Measurements from ENCODE around the gene NDUFAF7.
"Not testable (repeated sequence)": the region's sequence is repeated elsewhere in the genome, so short reads cannot be mapped to it uniquely, and the experiment has no call there.

NDUFAF7 gene

GRCh38 chr2:37215250-37215649, 16.2 kb upstream of the NDUFAF7 start:
- DNase-seq (ENCODE audit: low read depth in 2 of 2): no peak

DNA sequence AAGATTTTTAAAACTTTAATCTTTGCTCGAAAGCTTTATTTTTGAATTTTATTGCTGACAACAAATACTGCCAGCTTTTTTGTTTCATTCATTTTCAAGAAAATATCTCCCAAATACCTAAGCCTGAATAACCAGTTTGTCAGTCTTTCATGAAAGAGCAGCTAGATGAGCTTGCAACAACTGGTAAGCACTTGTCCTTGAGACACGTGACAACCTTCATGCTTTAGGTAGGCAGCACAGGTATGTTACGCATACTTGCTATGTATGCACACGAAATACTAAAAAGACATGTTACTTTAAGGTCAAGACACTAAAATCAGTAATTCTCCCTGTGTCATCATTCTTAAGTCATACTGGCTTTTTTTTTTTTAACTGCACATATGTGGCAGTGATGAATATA, 12.4 kb upstream of the NDUFAF7 start:
- no peak for DNase-seq (ENCODE audit: low read depth in 2 of 2)

DNA sequence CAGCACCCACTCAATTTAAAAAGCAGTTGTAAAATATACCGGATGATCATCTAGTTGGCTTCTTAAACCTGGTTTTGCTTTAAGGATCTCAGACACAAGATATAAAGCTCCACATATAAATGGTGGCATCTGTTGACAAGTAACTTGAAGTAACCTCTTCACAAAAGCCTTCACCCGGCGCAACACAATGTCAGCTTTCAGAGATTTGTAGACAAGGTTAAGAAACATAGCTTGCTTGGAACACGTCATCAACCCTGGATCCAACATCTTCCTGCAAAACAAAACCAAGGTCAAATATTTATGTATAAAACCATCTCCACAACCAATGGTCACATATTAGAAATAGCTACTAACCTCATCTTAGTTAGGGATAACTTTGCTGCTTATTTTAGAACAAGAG, 8.3 kb upstream of the NDUFAF7 start:
- no peak for DNase-seq (ENCODE audit: low read depth in 2 of 2)

GRCh38 chr2:37224063-37224462, 7.4 kb upstream of the NDUFAF7 start:
- DNase-seq (ENCODE audit: low read depth in 2 of 2): no peak

GRCh38 chr2:37225129-37225528, 6.3 kb upstream of the NDUFAF7 start:
- DNase-seq (ENCODE audit: low read depth in 2 of 2): not testable (repeated sequence)

- no peak for DNase-seq (ENCODE audit: low read depth in 2 of 2)
Measured at GRCh38 chr2:37226863-37227262, 4.6 kb upstream of the NDUFAF7 start.

- no peak for DNase-seq (ENCODE audit: low read depth in 2 of 2)
Measured at GRCh38 chr2:37228788-37229187, 2.7 kb upstream of the NDUFAF7 start.

DNA sequence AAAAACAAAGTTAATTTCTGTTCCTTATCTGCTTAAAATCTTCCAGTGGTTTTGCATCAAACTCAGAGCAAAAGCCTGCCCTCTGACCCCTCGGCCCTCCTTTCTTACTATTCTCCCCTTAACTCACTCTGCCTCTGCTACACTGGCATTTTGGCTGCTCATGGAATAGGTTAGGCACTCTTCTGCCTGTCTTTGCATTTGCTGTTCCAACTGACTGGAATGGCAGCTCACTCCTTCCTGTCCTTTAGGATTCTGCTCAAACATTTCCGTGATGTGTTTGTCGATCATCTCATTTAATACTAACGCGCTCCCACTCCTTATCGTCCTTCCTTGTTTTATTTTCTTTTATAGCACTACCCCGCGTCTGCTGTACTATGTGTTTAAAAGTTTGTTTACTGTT, 877 bp upstream of the NDUFAF7 start:
- DNase-seq (ENCODE audit: low read depth in 2 of 2): no peak

- DNase-seq (ENCODE audit: low read depth in 2 of 2): no peak
Measured at GRCh38 chr2:37232131-37232933, 874 bp downstream of the NDUFAF7 start.

DNA sequence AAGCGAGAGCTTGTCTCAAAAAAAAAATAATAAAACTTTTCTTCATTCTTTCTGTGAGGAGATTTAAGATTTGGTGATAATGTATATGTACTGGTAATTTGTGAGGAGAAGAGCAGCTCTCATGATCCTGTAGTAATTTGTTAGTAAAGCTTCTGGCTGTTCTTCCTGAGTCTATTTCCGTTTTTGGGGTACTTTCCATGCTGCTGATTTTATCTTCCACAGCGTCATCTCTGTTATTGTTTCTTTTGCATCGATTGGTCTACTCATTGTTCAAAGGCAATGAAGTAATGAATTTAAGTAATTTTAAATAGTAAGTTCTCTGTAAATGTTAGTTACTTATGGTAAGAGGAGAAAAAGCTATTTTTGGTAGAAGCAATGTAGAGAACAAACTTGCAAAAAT, 12.0 kb downstream of the NDUFAF7 start:
- no peak for DNase-seq (ENCODE audit: low read depth in 2 of 2)

GRCh38 chr2:37244017-37244416, 12.6 kb downstream of the NDUFAF7 start:
- no peak for DNase-seq (ENCODE audit: low read depth in 2 of 2)

- DNase-seq (ENCODE audit: low read depth in 2 of 2): no peak
Measured at GRCh38 chr2:37244755-37245154, 13.3 kb downstream of the NDUFAF7 start.

DNA sequence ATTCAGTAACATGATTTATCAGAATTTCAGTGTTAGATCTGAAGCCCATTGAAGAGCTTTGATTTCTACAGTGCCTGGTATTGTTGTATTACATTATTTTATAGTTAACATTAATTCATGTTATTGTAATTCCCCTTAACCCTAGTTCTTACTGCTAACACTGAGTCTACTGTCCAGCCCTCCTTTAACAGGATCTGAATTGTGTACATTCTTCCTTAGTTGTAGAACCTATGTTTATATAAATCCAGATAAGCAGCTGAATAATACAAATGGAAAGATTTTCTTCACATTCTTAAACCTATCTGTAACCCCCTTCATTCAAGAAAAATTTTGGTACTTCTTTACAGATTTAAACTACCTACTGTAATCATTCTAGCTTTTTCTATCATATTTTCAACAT, 14.7 kb downstream of the NDUFAF7 start:
- no peak for DNase-seq (ENCODE audit: low read depth in 2 of 2)

DNA sequence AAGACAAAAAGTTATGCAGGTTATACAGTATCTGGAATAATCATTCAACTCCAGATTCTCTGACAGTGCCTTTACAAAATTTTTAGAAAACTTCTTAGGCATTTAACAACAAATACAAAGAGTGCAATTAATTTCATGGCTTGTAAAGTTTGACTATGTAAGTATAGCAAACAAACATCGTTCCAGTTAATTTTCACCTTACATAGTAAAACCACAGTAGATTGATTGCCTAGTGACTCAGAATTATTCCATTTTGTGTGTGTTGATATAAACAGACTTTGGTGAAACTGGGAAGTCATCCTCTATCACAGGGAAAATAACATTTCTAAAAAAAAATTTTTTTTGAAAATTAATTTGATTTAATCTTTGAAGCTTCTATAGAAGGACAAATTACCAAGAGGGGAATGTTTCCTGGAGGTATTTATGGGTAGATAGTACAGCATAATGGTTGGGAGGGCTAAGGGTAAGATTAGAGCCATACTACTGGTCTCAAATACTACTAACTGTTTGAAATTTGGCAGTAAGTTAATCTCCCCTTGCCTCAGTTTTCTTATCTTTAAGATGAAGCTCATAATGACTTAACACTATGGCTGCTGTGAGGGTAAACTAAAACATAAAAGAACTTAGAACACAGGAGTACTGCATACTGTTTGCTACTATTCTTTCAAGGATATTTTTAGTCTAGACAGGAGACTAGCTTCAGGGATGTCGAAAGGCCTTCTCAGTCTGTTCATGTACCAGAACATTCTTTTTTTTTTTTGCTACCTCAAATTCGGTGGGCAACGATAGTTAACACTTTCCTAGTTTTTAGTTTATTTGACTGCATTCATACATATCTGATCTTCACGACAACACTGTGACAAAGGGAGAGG, 19.6 kb downstream of the NDUFAF7 start:
- DNase-seq (ENCODE audit: low read depth in 2 of 2): no peak

- no peak for DNase-seq (ENCODE audit: low read depth in 2 of 2)
Measured at GRCh38 chr2:37262522-37262921, 31.1 kb downstream of the NDUFAF7 start.

GRCh38 chr2:37263839-37264238, 32.4 kb downstream of the NDUFAF7 start:
- DNase-seq (ENCODE audit: low read depth in 2 of 2): no peak

GRCh38 chr2:37267685-37268084, 36.2 kb downstream of the NDUFAF7 start:
- DNase-seq (ENCODE audit: low read depth in 2 of 2): no peak

DNA sequence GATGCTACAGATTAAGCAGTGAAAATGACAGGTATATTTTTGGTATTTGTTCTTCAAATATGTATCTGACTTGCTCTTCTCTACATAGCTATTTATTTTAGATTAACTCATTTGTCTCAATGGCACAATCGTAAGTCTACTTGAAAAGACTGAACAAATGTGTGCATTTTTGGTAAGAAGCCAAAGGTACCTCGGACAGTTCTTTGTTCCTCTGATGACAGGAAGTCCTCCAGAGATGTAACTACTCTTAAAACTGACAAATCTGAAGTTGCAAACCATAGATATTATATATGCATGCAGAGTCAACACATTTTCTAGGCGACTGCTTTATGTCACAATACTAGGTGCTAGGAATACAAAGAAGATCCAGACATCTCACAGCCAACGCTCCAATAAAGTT, 36.7 kb downstream of the NDUFAF7 start:
- no peak for DNase-seq (ENCODE audit: low read depth in 2 of 2)

DNA sequence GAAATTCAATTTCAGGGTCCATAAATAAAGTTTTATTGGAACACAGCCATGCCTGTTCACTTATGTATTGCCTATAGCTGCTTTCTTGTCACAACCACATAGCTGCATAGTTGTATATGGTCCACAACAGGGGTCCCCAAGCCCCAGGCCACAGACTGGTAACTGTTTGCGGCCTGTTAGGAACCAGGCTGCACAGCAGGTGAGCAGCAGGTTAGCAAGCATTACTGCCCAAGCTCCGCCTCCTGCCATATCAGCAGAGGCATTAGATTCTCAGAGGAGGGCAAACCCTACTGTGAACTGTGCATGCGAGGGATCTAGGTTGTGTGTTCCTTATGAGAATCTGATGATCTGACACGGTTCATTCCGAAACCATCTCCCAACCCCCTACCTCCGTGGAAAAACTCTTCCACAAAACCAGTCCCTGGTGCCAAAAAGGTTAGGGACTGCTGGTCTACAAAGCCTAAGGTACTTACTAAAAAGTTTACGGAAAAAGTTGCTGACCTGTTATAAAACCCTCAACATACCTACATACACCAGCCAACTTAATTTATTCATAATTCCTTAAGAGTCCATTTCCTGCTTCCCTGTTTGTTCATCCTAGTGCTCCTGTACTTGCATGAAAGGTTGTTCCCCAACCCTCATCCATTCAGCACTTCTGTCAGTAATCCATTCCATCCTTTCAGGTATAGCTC, 40.1 kb downstream of the NDUFAF7 start:
- no peak for DNase-seq (ENCODE audit: low read depth in 2 of 2)

- no peak for DNase-seq (ENCODE audit: low read depth in 2 of 2)
Measured at GRCh38 chr2:37274359-37274965, 43.0 kb downstream of the NDUFAF7 start.

GRCh38 chr2:37276291-37276690, 44.8 kb downstream of the NDUFAF7 start:
- no peak for DNase-seq (ENCODE audit: low read depth in 2 of 2)

DNA sequence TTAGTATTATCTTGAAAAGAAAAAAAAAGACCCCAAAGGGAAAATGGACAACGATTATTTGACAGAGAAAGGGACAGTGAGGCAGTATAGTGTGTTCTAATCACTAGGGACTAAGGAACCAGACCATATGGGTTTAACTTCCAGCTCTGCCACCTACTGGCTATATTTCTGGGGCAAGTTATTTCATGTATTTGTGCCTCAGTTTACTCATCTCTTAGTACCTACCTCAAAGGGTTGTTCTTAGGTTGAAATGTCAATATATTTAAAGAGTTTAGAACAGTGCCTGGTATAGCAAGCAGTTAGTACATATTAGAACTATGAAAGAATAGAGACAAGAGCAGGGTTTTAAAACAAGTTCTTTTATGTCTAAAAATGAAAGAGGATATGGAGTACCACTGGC, 50.5 kb downstream of the NDUFAF7 start:
- no peak for DNase-seq (ENCODE audit: low read depth in 2 of 2)
